Keratinocyte (primary cell): ENCODE data around the gene DDX46. TPM values are rescaled to one million over a fixed set of nuclear protein-coding genes. Genes with fewer than 3 reads are reported as not detected.

ENCODE experiments used
- DNase-seq: peaks from one replicate; pipeline ENCODE4 v3.0.0-alpha.2; 2011; ENCODE audit warnings: low read depth, missing footprints, low spot score
- FAIRE-seq: peaks from 2 replicates; lab custom pipeline; 2011; peaks lifted over from hg19 to GRCh38; lab: Jason Lieb, UNC
- H2AFZ ChIP-seq: 2 replicates; pipeline ENCODE4 v1.6.0; 2012; ENCODE audit warnings: low read length, control low read depth, inconsistent platforms; ENCODE audit not compliant: control insufficient read depth
- H3K27ac ChIP-seq: 2 replicates; pipeline ENCODE4 v1.5.1; 2011; ENCODE audit warnings: low read length; ENCODE audit not compliant: control insufficient read depth, insufficient read depth
- H3K27me3 ChIP-seq: 3 replicates; pipeline ENCODE4 v1.6.0; 2011; ENCODE audit warnings: low read length; ENCODE audit not compliant: control insufficient read depth, insufficient read depth; ENCODE audit errors: extremely low read depth
- H3K36me3 ChIP-seq, 2 experiments: 2 replicates in 1 of 2; 3 replicates in 1 of 2; pipeline ENCODE4 v1.5.1; 2011; ENCODE audit warnings: low read length in 2 of 2, mild to moderate bottlenecking in 1 of 2; ENCODE audit not compliant: control insufficient read depth in 2 of 2, insufficient read depth in 2 of 2; ENCODE audit errors: extremely low read depth in 1 of 2
- H3K4me1 ChIP-seq: 3 replicates; pipeline ENCODE4 v1.5.1; 2011; ENCODE audit warnings: low read length; ENCODE audit not compliant: control insufficient read depth, insufficient read depth; ENCODE audit errors: extremely low read depth
- H3K4me2 ChIP-seq: 3 replicates; pipeline ENCODE4 v1.6.0; 2011; ENCODE audit warnings: low read depth, low read length; ENCODE audit not compliant: control insufficient read depth, insufficient read depth; ENCODE audit errors: extremely low read depth
- H3K4me3 ChIP-seq, 3 experiments: fragments of 200-600 bp in 1 of 3; sonication (generic) in 1 of 3; 2 replicates in 2 of 3; 3 replicates in 1 of 3; pipeline ENCODE4 v1.5.1; 2011 to 2016; ENCODE audit warnings: low read length in 3 of 3, mild to moderate bottlenecking in 3 of 3, control low read depth in 2 of 3, inconsistent platforms in 1 of 3, low read depth in 1 of 3, mixed read lengths in 1 of 3, mixed run types in 1 of 3, moderate library complexity in 1 of 3; ENCODE audit not compliant: control insufficient read depth in 2 of 3, insufficient read depth in 2 of 3; ENCODE audit errors: extremely low read depth in 1 of 3
- H3K79me2 ChIP-seq: 2 replicates; pipeline ENCODE4 v1.6.0; 2012; ENCODE audit warnings: low read length; ENCODE audit not compliant: control insufficient read depth, insufficient read depth
- H3K9ac ChIP-seq: 3 replicates; pipeline ENCODE4 v1.6.0; 2011; ENCODE audit warnings: low read length; ENCODE audit not compliant: control insufficient read depth, insufficient read depth; ENCODE audit errors: extremely low read depth
- H3K9me1 ChIP-seq: 3 replicates; pipeline ENCODE4 v1.6.0; 2011; ENCODE audit warnings: low read length; ENCODE audit not compliant: control insufficient read depth, insufficient read depth; ENCODE audit errors: extremely low read depth
- H3K9me3 ChIP-seq: 2 replicates; pipeline ENCODE4 v1.5.1; 2012; ENCODE audit warnings: low read depth, low read length; ENCODE audit not compliant: control insufficient read depth
- H4K20me1 ChIP-seq: 3 replicates; pipeline ENCODE4 v1.6.0; 2011; ENCODE audit warnings: low read length; ENCODE audit not compliant: control insufficient read depth, insufficient read depth; ENCODE audit errors: extremely low read depth
- CTCF ChIP-seq, 3 experiments: IDR thresholded peaks in 1 of 3; conservative IDR thresholded peaks in 1 of 3; optimal IDR thresholded peaks in 1 of 3; 2 replicates in 2 of 3; 3 replicates in 1 of 3; pipeline versions ENCODE3 to v1.5.1; 2011; ENCODE audit warnings: low read length in 3 of 3, mild to moderate bottlenecking in 3 of 3, moderate library complexity in 2 of 3, control low read depth in 1 of 3, inconsistent platforms in 1 of 3; ENCODE audit not compliant: insufficient read depth in 2 of 3; ENCODE audit errors: extremely low read depth in 1 of 3
- EZH2 ChIP-seq: IDR thresholded peaks from one replicate; pipeline ENCODE4 v1.6.1; 2012; ENCODE audit warnings: inconsistent platforms, mild to moderate bottlenecking, low read length, moderate library complexity
- dilution Hi-C: fragments of 300-500 bp; cut with MboI; formaldehyde crosslinking; loops from one replicate; pipeline ENCODE4 v1.7.0; 2020; ENCODE audit warnings: low sequenced_read_pairs; ENCODE audit not compliant: extremely low pct_ligation_motif_present
- polyA plus RNA-seq, 5 experiments: library from polyadenylated mRNA; depleted of rRNA in 3 of 5; stranded (reverse) in 3 of 5; stranded (forward) in 1 of 5; unstranded in 1 of 5; fragments of >200 nt; gene quantifications; 1 replicate in 1 of 5; 2 replicates in 3 of 5; 3 replicates in 1 of 5; pipeline versions ENCODE4 v1.2.1 to v1.2.3, GENCODE V29; 2011 to 2012; ENCODE audit warnings: missing spikeins in 2 of 5, low read depth in 1 of 5, low replicate concordance in 1 of 5

The DDX46 gene
- polyA plus RNA-seq, 1 donor (not counting 4 experiments of a cell fraction or from before 2014, with no cell fraction given) = 39.0 TPM

GRCh38 chr5:134736173-134736812 lies 22.3 kb upstream of the DDX46 start:
- H3K9me1 ChIP-seq = no peaks in the 10 kb centered on the region
- H3K9ac ChIP-seq = no peak overlapping the region
- H3K79me2 ChIP-seq = peaks cover 26% of the 10 kb centered on the region
- DNase-seq = no peak
- no peak overlapping the region for H2AFZ ChIP-seq
- H3K27me3 ChIP-seq = no peaks in the 10 kb centered on the region
- FAIRE-seq = no peak
- peaks cover 0 to 2% of the 10 kb centered on the region in 2 experiments for H3K36me3 ChIP-seq
- peaks cover 11% of the 10 kb centered on the region for H3K4me1 ChIP-seq
- no peak overlapping the region for H3K27ac ChIP-seq
- dilution Hi-C loops = no loop called here
- no peaks in the 10 kb centered on the region for H3K9me3 ChIP-seq
- H4K20me1 ChIP-seq = no peaks in the 10 kb centered on the region
- TF ChIP-seq EZH2 = no peak
- no peak for TF ChIP-seq CTCF (optimal IDR thresholded peaks at IDR 0.05 in 1 of 3, IDR thresholded peaks at IDR 0.05 in 1 of 3, conservative IDR thresholded peaks at IDR 0.05 in 1 of 3; ENCODE audit: extremely low read depth in 1 of 3, insufficient read depth in 2 of 3, low read length in 3 of 3)
- no peak overlapping the region for H3K4me3 ChIP-seq
- no peak overlapping the region for H3K4me2 ChIP-seq

- dilution Hi-C loops = no loop called here
- Histone ChIP-seq H3K4me2 (peak within 1 kb of the TSS; percentile 90), H3K36me3 (peaks cover 2 to 3% of the 10 kb centered on the region in 2 experiments), H3K9ac (peak within 1 kb of the TSS; percentile 96), H2AFZ (peak within 1 kb of the TSS; percentile 93), H3K4me3 (peak within 1 kb of the TSS; percentile 76 to 94 (median 90)), H3K4me1 (peaks cover 11% of the 10 kb centered on the region), H3K27ac (peak within 1 kb of the TSS; percentile 86), H3K27me3 (no peaks in the 10 kb centered on the region), H3K79me2 (peaks cover 29% of the 10 kb centered on the region), H4K20me1 (no peaks in the 10 kb centered on the region), H3K9me1 (no peaks in the 10 kb centered on the region), H3K9me3 (no peaks in the 10 kb centered on the region)
- peak; percentile 79 for DNase-seq
- TF ChIP-seq EZH2 (no peak), CTCF (optimal IDR thresholded peaks at IDR 0.05 in 1 of 3, IDR thresholded peaks at IDR 0.05 in 1 of 3, conservative IDR thresholded peaks at IDR 0.05 in 1 of 3; ENCODE audit: extremely low read depth in 1 of 3, insufficient read depth in 2 of 3, low read length in 3 of 3) (peak; percentile 55 to 71 (median 64))
- no peak for FAIRE-seq
Measured at GRCh38 chr5:134738133-134738962, 20.2 kb upstream of the DDX46 start, which contains the start of gene CAMLG. CAMLG (plus strand) TSS chr5:134738548; CDS start chr5:134738621, 73 bp downstream.
